Measurements from ENCODE around the gene CAMKV. TPM values are rescaled to one million over a fixed set of nuclear protein-coding genes. Genes with fewer than 3 reads are reported as not detected.

Gene CAMKV
- total RNA-seq, 4 donors from 2014 or later: 0.19 TPM; not detected in 3

DNA sequence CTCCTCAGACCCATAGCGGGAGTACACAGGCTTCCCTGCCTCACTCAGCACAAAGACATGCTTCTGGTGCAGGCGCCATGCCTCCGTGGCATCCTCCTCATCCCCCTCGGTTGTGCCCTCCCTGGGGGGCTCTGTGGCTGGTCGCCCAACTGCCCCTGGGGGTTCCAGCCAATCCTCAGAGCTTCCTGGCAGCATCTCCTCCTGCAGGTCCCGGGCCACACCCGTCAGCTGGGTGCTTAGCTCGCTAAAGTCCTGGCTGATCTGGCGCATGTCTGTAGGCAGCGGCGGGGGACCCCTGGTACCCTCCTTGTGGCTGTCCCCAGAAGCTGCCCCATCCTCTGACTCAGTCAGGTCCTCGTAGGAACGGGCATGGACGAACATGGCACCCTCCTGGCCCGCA lies 41.9 kb upstream of the CAMKV start:
- TF ChIP-seq POLR2A (IDR thresholded peaks at IDR 0.05): no peak
- TF ChIP-seq, protein P1, sequence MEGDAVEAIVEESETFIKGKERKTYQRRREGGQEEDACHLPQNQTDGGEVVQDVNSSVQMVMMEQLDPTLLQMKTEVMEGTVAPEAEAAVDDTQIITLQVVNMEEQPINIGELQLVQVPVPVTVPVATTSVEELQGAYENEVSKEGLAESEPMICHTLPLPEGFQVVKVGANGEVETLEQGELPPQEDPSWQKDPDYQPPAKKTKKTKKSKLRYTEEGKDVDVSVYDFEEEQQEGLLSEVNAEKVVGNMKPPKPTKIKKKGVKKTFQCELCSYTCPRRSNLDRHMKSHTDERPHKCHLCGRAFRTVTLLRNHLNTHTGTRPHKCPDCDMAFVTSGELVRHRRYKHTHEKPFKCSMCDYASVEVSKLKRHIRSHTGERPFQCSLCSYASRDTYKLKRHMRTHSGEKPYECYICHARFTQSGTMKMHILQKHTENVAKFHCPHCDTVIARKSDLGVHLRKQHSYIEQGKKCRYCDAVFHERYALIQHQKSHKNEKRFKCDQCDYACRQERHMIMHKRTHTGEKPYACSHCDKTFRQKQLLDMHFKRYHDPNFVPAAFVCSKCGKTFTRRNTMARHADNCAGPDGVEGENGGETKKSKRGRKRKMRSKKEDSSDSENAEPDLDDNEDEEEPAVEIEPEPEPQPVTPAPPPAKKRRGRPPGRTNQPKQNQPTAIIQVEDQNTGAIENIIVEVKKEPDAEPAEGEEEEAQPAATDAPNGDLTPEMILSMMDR (IDR thresholded peaks at IDR 0.05): no peak
- Histone ChIP-seq H3K4me1 (peaks cover under 1 to 18% (median 5%) of the 10 kb centered on the region in 3 donors), H3K27ac (no peak overlapping the region), H3K4me3 (no peak overlapping the region), H3K9me3 (no peaks in the 10 kb centered on the region), H3K36me3 (peaks cover 0 to 50% (median 14%) of the 10 kb centered on the region in 3 donors), H3K27me3 (no peaks in the 10 kb centered on the region)
- DNase-seq: no peak
- intact Hi-C loops (cut with DNase I): no loop called here
- 85% methylated on average over 8 of the region's 15 CpGs; no CpG with 5 or more reads in 1 of the 2 donors for WGBS, 2 donors

DNA sequence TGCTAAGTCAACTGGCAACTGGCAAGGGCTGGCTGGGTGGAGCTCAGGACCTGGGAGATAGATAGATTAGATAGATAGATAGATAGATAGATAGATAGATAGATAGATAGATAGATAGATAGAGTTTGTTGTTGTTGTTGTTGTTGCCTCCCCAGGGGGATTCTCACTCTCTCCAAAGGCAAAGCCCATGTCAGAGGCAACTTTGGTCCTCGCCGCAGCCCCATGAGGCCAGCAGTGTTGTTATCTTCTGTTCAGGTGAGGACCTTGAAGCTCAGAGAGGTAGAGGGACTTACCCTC lies 41.4 kb upstream of the CAMKV start:
- no peaks in the 10 kb centered on the region for H3K27me3 ChIP-seq
- 95 to 96% methylated on average over 2 of the region's 2 CpGs for WGBS, 2 donors
- peaks cover 6 to 24% (median 11%) of the 10 kb centered on the region in 3 donors for H3K4me1 ChIP-seq
- no peak overlapping the region for H3K4me3 ChIP-seq
- DNase-seq: no peak
- no peak overlapping the region for H3K27ac ChIP-seq
- TF ChIP-seq POLR2A (IDR thresholded peaks at IDR 0.05): no peak
- TF ChIP-seq, protein P1 (IDR thresholded peaks at IDR 0.05): no peak
- peaks cover 0 to 50% (median 14%) of the 10 kb centered on the region in 3 donors for H3K36me3 ChIP-seq
- intact Hi-C loops (cut with DNase I): no loop called here
- H3K9me3 ChIP-seq: no peaks in the 10 kb centered on the region

DNA sequence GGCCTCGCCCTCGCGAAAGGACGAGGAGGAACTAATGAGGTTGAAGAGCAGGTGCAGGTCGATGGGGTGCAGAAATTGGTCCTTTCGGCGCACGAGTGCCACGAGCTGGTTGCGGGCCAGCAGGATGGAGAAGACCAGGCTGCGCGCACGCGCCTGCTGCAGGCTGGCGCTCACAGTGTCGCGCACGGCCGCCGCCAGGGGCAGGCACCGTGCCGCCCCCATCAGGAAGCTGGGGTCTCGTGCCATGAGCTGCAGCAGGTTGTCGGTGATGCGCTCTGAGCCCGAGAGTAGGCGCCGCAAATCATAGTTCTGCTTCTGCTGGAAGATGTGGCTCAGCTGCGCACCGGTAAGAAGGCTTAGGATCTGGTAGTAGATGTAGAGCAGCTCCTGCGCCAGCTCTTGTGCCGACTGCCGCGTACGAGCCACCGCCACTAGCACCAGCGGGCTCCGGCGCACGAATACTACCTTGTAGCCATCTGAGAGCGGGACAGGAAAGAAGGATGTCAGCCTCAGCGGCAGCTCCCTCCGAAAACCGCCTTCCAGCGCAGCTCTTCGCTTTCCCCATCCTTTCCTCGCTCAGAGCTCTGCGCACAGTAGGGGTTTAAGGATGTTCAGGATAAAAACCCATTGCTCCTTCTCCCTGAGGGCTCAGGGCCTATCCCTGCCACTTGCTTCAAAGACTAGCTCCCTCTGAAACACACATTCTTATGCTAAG lies 40.9 kb upstream of the CAMKV start:
- Histone ChIP-seq H3K36me3 (peaks cover 0 to 50% (median 14%) of the 10 kb centered on the region in 3 donors), H3K4me1 (peaks cover 11 to 24% (median 16%) of the 10 kb centered on the region in 3 donors), H3K27ac (no peak overlapping the region), H3K27me3 (no peaks in the 10 kb centered on the region), H3K4me3 (no peak overlapping the region), H3K9me3 (no peaks in the 10 kb centered on the region)
- DNase-seq: no peak
- TF ChIP-seq, protein P1 (IDR thresholded peaks at IDR 0.05): no peak
- TF ChIP-seq POLR2A (IDR thresholded peaks at IDR 0.05): no peak
- 89 to 93% methylated on average over 19 to 38 of the region's 48 CpGs for WGBS, 2 donors
- intact Hi-C loops (cut with DNase I): no loop called here

DNA sequence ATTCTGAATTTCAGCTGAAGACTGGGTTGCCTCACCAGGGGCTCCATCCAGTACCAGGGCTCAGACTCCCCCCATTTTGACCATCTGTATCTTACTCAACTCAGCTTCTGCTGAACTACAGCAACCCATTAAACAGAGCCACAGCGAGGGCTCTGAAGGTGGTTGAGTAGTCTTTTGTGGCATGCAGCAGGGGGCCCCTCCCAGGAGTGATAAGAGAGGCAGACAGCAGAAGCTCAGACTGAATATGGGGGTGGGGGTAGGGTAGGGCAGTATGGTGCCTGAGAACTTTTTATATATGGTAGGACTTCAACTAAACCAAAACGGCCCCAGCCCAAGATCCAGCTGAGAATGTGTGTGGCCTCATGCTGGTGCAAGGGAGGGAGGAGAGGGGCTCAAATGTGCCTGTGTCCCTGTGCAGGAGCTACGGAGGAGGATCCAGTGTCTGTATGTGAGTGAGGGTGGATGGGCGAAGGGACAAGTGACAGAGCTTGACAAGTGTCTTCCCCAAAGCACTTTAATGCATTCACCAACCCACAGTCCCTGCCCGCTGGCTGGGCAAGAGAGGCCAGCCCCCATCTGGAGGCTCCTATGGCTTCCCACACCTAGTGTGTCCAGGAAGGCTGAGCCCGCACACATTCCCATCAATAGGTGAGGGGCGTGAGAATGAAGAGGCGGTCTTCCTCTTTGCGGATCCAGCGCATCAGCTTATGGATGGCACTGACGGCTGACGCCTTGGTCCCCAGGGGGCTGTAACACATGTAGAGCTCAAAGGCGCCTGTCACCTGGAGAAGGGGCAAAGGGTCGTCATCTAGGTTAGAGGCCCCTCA lies 38.9 kb upstream of the CAMKV start:
- H3K4me3 ChIP-seq: no peak overlapping the region
- DNase-seq: no peak
- H3K36me3 ChIP-seq: peaks cover 0 to 50% (median 14%) of the 10 kb centered on the region in 3 donors
- no peak overlapping the region for H3K27ac ChIP-seq
- 86 to 92% methylated on average over 5 of the region's 14 CpGs for WGBS, 2 donors
- no peaks in the 10 kb centered on the region for H3K9me3 ChIP-seq
- intact Hi-C loops (cut with DNase I): no loop called here
- peaks cover 15 to 33% (median 29%) of the 10 kb centered on the region in 3 donors for H3K4me1 ChIP-seq
- no peak for TF ChIP-seq POLR2A (IDR thresholded peaks at IDR 0.05)
- TF ChIP-seq, protein P1 (IDR thresholded peaks at IDR 0.05): no peak
- H3K27me3 ChIP-seq: no peaks in the 10 kb centered on the region
